C4-2B (cell line): Measurements from ENCODE around the gene MOCOS.

Experiments used
- CTCF ChIP-seq: fragments of 450-650 bp; conservative IDR thresholded peaks from 2 replicates; pipeline ENCODE4 v1.5.1; 2017; ENCODE audit warnings: mild to moderate bottlenecking
- ZFX ChIP-seq: fragments of 450-650 bp; IDR thresholded peaks from 2 replicates; pipeline ENCODE4 v1.6.1; 2017

- TF ChIP-seq CTCF (no peak), ZFX (no peak)
Observed at GRCh38 chr18:36207303-36207702, 20.0 kb downstream of the MOCOS start.
